Lung (tissue), 12 donors: ENCODE data around the gene CNR2. TPM values are rescaled to one million over a fixed set of nuclear protein-coding genes. Genes with fewer than 3 reads are reported as not detected.

Experiments
- ATAC-seq: fragments of 200-7000 bp; cut with Tn5 transposase; one replicate; pipeline ENCODE4 v1.9.1; 2020; ENCODE audit warnings: moderate number of reproducible peaks; ENCODE audit not compliant: insufficient read depth, low FRiP score
- DNase-seq, 3 donors: peaks; one replicate each; pipeline ENCODE4 v3.0.0-alpha.2; 2013 to 2017
- H3K27ac ChIP-seq, 2 donors: one replicate each; pipeline ENCODE4 v1.5.1; 2013; ENCODE audit warnings: mild to moderate bottlenecking in 2 of 2, moderate library complexity in 2 of 2, control low read depth in 1 of 2, inconsistent platforms in 1 of 2, low read depth in 1 of 2, low read length in 1 of 2
- H3K27me3 ChIP-seq, 3 donors: one replicate each; pipeline ENCODE4 v1.5.1; 2013; ENCODE audit warnings: low read length in 2 of 3; ENCODE audit not compliant: control insufficient read depth in 3 of 3, insufficient read depth in 3 of 3
- H3K36me3 ChIP-seq, 4 donors: one replicate each; pipeline ENCODE4 v1.5.1; 2013; ENCODE audit warnings: low read length in 4 of 4, mild to moderate bottlenecking in 1 of 4, moderate library complexity in 1 of 4; ENCODE audit not compliant: control insufficient read depth in 4 of 4, insufficient read depth in 4 of 4
- H3K4me1 ChIP-seq, 5 donors: one replicate each; pipeline ENCODE4 v1.5.1; 2013; ENCODE audit warnings: low read length in 5 of 5, mild to moderate bottlenecking in 2 of 5, moderate library complexity in 1 of 5; ENCODE audit not compliant: control insufficient read depth in 5 of 5, insufficient read depth in 5 of 5
- H3K4me3 ChIP-seq: one replicate; pipeline ENCODE4 v1.5.1; 2013; ENCODE audit warnings: mild to moderate bottlenecking, control low read depth, moderate library complexity
- H3K9ac ChIP-seq, 2 donors: one replicate each; pipeline ENCODE4 v1.5.1; 2013; ENCODE audit warnings: low read length in 2 of 2, control low read depth in 1 of 2; ENCODE audit not compliant: insufficient read depth in 1 of 2
- H3K9me3 ChIP-seq, 4 donors: one replicate each; pipeline ENCODE4 v1.5.1; 2013; ENCODE audit warnings: low read length in 3 of 4, mild to moderate bottlenecking in 1 of 4, moderate library complexity in 1 of 4; ENCODE audit not compliant: control insufficient read depth in 4 of 4, insufficient read depth in 3 of 4
- CTCF ChIP-seq: IDR thresholded peaks from 2 replicates; pipeline ENCODE4 v1.5.1; 2012; ENCODE audit warnings: mild to moderate bottlenecking; ENCODE audit errors: control extremely low read depth, extremely low read depth
- WGBS, 2 donors: extraction: QIAGEN DNeasy Blood & Tissue Kit; methylation state at CpG; one replicate each; pipeline ENCODE4 v1.1.7; 2013; 5-methylcytosine and 5-hydroxymethylcytosine counted together
- polyA plus RNA-seq, 2 donors: library from polyadenylated mRNA; stranded (reverse); fragments of 200-250 nt; gene quantifications; one replicate each; pipeline ENCODE4 v1.2.1, GENCODE V29; 2013
- total RNA-seq, 2 donors: library from RNA; depleted of rRNA in 1 of 2; stranded (reverse); fragments of >200 nt in 1 of 2; gene quantifications; one replicate each; pipeline ENCODE4 v1.2.1, GENCODE V29; 2014 to 2021
- donor health status: control.
- donor health status: control.
- donor health status: Bipolar disorder and iron deficiency.
- donor health status: healthy.
- donor health status: DM: yes; HTN: yes; CAD: no.

Gene CNR2
- total and polyA plus RNA-seq, 4 donors, result 0.04 to 0.46 (median 0.10) TPM

DNA sequence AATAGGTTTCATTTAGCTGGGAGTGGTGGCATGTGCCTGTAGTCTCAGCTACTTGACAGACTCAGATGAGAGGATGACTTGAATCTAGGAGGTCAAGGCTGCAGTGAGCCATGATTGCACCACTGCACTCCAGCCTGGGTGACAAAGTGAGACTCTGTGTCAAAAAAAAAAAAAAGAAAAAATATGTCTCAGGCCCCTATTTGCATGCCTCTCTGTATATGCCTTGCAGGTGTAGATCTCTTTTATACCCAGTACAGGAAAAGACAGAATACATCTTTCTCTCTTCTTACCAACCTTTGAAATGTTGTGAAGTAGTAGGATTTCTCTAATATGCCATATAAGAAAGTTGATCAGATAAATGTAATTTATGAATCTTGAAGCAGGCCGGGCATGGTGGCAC, 6.4 kb downstream of the CNR2 start:
- no peaks in the 10 kb centered on the region for H3K36me3 ChIP-seq
- no peak overlapping the region for H3K9ac ChIP-seq
- no peak for TF ChIP-seq CTCF
- H3K4me3 ChIP-seq, result no peak overlapping the region
- H3K27ac ChIP-seq, result no peak overlapping the region
- ATAC-seq (no peak), DNase-seq (no peak)
- H3K9me3 ChIP-seq, result peaks cover 0 to 2% (median 0%) of the 10 kb centered on the region in 4 donors
- peaks cover 0 to 20% (median 13%) of the 10 kb centered on the region in 3 donors for H3K27me3 ChIP-seq
- 83 to 96% methylated on average over 1 of the region's 1 CpG for WGBS, 2 donors
- peaks cover 0 to 2% (median 0%) of the 10 kb centered on the region in 5 donors for H3K4me1 ChIP-seq

- ATAC-seq, result no peak
- TF ChIP-seq CTCF, result no peak
Observed at GRCh38 chr1:23905461-23906025, 7.6 kb downstream of the CNR2 start.

GRCh38 chr1:23904748-23905357, 8.3 kb downstream of the CNR2 start:
- ATAC-seq, result no peak
- Histone ChIP-seq H3K4me3 (no peak overlapping the region), H3K27ac (no peak overlapping the region), H3K4me1 (peaks cover 0 to 2% (median 0%) of the 10 kb centered on the region in 5 donors), H3K36me3 (no peaks in the 10 kb centered on the region), H3K9ac (no peak overlapping the region), H3K9me3 (peaks cover 0 to 2% (median 0%) of the 10 kb centered on the region in 4 donors), H3K27me3 (peaks cover 0 to 20% (median 13%) of the 10 kb centered on the region in 3 donors)
- TF ChIP-seq CTCF, result no peak
- DNase-seq, result no peak
- 79 to 81% methylated on average over 10 of the region's 10 CpGs for WGBS, 2 donors

More at GRCh38 chr1:23905461-23906025, 7.6 kb downstream of the CNR2 start:
- Histone ChIP-seq H3K9me3 (peaks cover 0 to 2% (median 0%) of the 10 kb centered on the region in 4 donors), H3K9ac (no peak overlapping the region), H3K4me1 (peaks cover 0 to 2% (median 0%) of the 10 kb centered on the region in 5 donors), H3K4me3 (no peak overlapping the region), H3K36me3 (no peaks in the 10 kb centered on the region), H3K27ac (no peak overlapping the region), H3K27me3 (peaks cover 0 to 20% (median 13%) of the 10 kb centered on the region in 3 donors)
- 90 to 97% methylated on average over 7 of the region's 7 CpGs for WGBS, 2 donors
- DNase-seq, result no peak
